Dermis microvascular lymphatic vessel endothelial cell (primary cell): ENCODE results near the gene RBM18. TPM values are rescaled to one million over a fixed set of nuclear protein-coding genes. Genes with fewer than 3 reads are reported as not detected.
A peak's percentile ranks its signal among the peaks of the same experiment; 100 is the strongest.

Source experiments
- DNase-seq, 2 donors: peaks; one replicate each; pipeline versions ENCODE4 v3.0.0 to v3.0.0-alpha.2; 2010; ENCODE audit warnings: low read depth in 2 of 2
- total RNA-seq: library from RNA; depleted of rRNA; stranded (reverse); fragments of >200 nt; gene quantifications from 2 replicates; pipeline ENCODE4 v1.2.1, GENCODE V29; 2014

The RBM18 gene
- total RNA-seq, 1 donor from 2014 or later, result 5.3 TPM

GRCh38 chr9:122258886-122259415, 5.7 kb downstream of the RBM18 start:
- DNase-seq, result no peak

- no peak for DNase-seq
Measured at GRCh38 chr9:122256206-122256605, 8.4 kb downstream of the RBM18 start.

- DNase-seq, result no peak
Measured at GRCh38 chr9:122254761-122255160, 9.9 kb downstream of the RBM18 start.

GRCh38 chr9:122252796-122253195, 11.8 kb downstream of the RBM18 start:
- DNase-seq, result peak; percentile 70 to 79

GRCh38 chr9:122251351-122251750, 13.3 kb downstream of the RBM18 start:
- DNase-seq, result no peak

- DNase-seq, result peak in 1 of 2 donors; percentile 91
Measured at GRCh38 chr9:122248448-122248865, 16.2 kb downstream of the RBM18 start.

GRCh38 chr9:122246666-122247065, 18.0 kb downstream of the RBM18 start:
- DNase-seq, result no peak

- no peak for DNase-seq
Measured at GRCh38 chr9:122244349-122244748, 20.3 kb downstream of the RBM18 start.

- DNase-seq, result no peak
Measured at GRCh38 chr9:122239722-122240121, 24.9 kb downstream of the RBM18 start.

- no peak for DNase-seq
Measured at GRCh38 chr9:122236681-122237080, 28.0 kb downstream of the RBM18 start.

- no peak for DNase-seq
Measured at GRCh38 chr9:122234022-122234748, 30.5 kb downstream of the RBM18 start.

GRCh38 chr9:122232796-122233306, 31.8 kb downstream of the RBM18 start:
- DNase-seq, result no peak

- no peak for DNase-seq
Measured at GRCh38 chr9:122229485-122229837, 35.2 kb downstream of the RBM18 start.

GRCh38 chr9:122228568-122229484, 35.8 kb downstream of the RBM18 start, which contains the start of gene LHX6:
Gene LHX6 (minus strand): TSS chr9:122228957. CDS start chr9:122228740, 217 bp downstream.
- DNase-seq, result peak in 1 of 2 donors; percentile 59

GRCh38 chr9:122228191-122228567, 36.5 kb downstream of the RBM18 start:
- peak in 1 of 2 donors; percentile 30 for DNase-seq

- DNase-seq, result no peak
Measured at GRCh38 chr9:122227575-122227900, 37.1 kb downstream of the RBM18 start.

- peak in 1 of 2 donors; percentile 55 for DNase-seq
Measured at GRCh38 chr9:122226758-122227574, 37.7 kb downstream of the RBM18 start.

- DNase-seq, result no peak
Measured at GRCh38 chr9:122226142-122226757, 38.4 kb downstream of the RBM18 start.

GRCh38 chr9:122225312-122226141, 39.1 kb downstream of the RBM18 start:
- DNase-seq, result no peak

GRCh38 chr9:122223435-122223834, 41.2 kb downstream of the RBM18 start:
- DNase-seq, result no peak
